ENCODE results near the gene MIDN.

The MIDN gene

DNA sequence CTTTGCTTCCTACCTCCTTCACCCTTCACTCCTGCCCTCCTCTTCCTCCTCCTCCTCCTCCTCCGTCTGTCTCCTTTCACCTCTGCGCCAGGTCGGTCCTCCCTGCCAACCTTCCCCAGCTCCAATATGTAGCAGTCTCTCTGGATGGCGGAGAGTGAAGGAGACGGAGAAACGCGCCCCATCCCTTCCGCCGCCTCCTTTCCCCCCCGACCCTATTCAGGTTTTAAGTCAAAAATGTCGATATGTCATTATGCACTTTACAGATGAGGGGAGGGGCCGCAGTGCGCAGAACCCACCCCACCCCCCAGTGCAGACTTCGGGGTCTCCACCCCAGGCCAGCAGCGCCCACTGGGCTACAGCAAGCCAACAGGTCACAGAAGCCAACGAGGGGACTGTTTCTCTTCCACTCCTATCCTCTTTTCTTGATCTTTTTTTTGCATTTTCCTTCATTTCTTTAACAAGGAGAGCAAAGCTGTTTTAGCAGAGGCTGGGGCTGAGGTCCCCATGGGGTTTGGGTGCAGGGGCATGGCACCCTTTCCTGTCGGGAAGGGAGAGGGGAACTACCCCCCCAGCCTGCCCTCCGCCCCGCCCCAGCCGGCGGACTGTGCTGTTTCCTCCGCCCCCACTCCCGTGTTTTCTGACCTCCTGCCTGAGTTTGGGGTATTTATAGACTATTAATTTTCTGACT lies 9.2 kb downstream of the MIDN start:
- in situ Hi-C loops (cut with MboI; ENCODE audit: low sequenced_read_pairs, unreplicated experiment): no loop called here
- TF ChIP-seq, protein P1, sequence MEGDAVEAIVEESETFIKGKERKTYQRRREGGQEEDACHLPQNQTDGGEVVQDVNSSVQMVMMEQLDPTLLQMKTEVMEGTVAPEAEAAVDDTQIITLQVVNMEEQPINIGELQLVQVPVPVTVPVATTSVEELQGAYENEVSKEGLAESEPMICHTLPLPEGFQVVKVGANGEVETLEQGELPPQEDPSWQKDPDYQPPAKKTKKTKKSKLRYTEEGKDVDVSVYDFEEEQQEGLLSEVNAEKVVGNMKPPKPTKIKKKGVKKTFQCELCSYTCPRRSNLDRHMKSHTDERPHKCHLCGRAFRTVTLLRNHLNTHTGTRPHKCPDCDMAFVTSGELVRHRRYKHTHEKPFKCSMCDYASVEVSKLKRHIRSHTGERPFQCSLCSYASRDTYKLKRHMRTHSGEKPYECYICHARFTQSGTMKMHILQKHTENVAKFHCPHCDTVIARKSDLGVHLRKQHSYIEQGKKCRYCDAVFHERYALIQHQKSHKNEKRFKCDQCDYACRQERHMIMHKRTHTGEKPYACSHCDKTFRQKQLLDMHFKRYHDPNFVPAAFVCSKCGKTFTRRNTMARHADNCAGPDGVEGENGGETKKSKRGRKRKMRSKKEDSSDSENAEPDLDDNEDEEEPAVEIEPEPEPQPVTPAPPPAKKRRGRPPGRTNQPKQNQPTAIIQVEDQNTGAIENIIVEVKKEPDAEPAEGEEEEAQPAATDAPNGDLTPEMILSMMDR (IDR thresholded peaks at IDR 0.05; ENCODE audit: borderline replicate concordance, control extremely low read depth, extremely low read depth, insufficient read depth, missing control alignments): no peak
- no peak for DNase-seq (ENCODE audit: low spot score)

DNA sequence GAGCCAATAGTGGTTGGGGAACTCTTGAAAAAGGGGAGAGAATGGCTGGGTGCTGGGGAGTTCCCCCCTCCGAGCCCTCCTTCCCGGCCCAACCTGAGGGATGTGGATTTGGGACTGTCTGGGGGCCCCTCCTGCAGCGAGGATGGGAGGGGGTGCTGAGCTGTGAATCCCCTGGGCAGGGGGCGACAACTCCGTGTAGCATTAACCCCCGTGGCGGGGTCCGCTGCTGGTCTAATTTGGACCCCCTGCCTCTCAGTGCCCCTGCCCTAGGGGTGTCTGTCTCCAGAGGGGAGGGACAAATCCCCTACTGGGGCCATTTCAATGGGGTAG lies 9.7 kb downstream of the MIDN start:
- TF ChIP-seq, protein P1 (IDR thresholded peaks at IDR 0.05; ENCODE audit: borderline replicate concordance, control extremely low read depth, extremely low read depth, insufficient read depth, missing control alignments): no peak
- DNase-seq (ENCODE audit: low spot score): no peak
- in situ Hi-C loops (cut with MboI; ENCODE audit: low sequenced_read_pairs, unreplicated experiment): no loop called here

DNA sequence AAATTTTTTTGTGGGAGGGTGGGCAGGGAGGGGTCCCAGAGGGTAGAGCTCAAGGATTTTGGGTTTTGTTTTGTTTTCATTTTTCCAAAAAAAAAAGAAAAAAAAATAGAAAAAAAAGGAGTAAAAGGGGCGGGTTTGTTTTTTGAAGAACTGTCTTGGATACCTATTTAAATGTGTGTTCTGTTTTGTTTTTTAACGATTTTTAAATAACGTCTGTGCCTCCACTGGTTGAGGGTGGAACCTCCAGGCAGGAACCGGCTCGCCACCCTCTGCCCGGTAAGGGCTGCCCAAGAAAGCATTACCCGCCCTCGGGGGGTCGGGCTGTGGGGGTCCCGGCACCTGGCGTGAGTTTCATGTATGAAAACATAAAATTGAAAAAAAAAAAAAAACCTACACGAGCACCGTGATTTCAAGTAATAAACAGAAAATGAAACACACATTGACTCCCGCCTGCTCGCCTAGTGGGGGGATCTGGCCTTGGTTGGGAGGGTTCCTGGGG lies 10.4 kb downstream of the MIDN start:
- TF ChIP-seq, protein P1 (IDR thresholded peaks at IDR 0.05; ENCODE audit: borderline replicate concordance, control extremely low read depth, extremely low read depth, insufficient read depth, missing control alignments): no peak
- in situ Hi-C loops (cut with MboI; ENCODE audit: low sequenced_read_pairs, unreplicated experiment): no loop called here
- DNase-seq (ENCODE audit: low spot score): no peak

DNA sequence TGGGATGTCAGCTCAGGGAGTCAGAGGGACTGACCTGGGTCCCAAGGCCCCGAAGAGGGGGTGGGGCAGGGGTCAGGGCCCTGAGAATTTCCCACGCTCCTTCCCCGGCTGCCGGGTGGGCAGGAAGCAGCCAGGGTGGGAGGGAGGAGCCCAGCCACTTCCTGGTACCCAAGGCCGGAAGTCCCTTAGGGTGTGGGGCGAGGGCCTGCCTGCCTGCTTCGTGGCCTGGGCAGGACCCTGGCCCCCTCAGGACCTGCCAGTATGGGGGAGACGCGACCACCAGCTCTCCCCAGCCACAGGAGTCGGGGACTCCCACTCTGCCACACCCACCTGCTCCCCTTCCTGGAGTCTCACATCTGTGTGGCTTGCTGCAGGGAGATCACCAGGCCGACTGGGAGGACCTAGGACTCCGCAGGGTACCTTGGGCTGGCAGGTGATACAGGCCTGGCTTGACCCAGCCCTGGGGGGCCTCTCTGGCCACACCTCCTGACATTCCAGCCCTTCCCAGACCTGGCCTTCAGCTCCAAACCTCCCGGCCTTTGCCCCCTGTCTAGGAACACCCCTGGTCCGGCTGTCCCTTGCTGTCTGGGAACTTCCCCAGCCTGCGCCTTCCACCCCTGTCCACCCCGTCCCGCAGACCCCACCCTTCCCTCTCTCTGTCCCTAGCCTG lies 11.0 kb downstream of the MIDN start:
- TF ChIP-seq, protein P1 (IDR thresholded peaks at IDR 0.05; ENCODE audit: borderline replicate concordance, control extremely low read depth, extremely low read depth, insufficient read depth, missing control alignments): no peak
- DNase-seq (ENCODE audit: low spot score): peak; percentile 74
- in situ Hi-C loops (cut with MboI; ENCODE audit: low sequenced_read_pairs, unreplicated experiment): no loop called here

DNA sequence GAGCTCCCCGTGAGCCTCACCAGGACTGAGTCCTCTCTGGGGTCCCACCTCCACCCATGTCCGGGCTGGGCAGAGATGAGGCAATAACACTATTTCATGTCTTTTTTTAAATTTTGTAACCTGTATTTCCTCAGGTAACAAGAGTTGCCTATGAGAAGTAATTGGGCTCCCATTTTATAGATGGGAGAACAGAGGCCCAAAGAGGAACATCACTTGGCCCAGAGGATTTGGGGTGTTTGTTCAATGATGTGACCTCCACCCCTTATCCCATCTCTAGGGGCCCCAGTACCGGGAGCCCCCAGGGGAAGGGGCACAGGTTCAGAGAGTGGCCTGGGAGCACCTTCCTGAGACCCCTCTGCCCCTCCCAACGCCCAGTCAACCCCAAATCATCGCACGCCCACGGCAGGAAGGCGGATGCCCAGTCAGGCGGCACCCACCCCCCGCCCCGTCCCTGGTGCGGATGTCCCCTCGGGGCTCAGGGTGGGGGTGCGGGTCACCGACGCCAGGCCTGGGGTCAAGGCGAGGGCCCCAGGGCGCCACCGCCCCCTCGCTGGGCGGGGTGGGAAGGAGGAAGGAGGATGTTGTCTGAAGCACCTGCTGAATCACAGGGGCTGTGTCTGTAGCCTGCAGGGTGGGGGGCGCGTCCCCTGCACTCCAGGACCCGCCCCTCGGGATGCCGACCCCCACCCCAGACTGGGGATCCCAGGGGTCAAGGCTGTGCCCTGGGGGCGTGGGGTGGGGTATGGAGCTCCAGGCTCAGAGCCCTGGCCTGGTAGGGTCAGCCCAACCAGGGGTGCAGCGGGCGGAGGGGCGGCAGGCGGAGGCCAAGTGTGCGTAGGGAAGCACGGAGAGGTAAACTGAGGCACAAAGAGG lies 11.7 kb downstream of the MIDN start:
- DNase-seq (ENCODE audit: low spot score): no peak
- TF ChIP-seq, protein P1 (IDR thresholded peaks at IDR 0.05; ENCODE audit: borderline replicate concordance, control extremely low read depth, extremely low read depth, insufficient read depth, missing control alignments): no peak
- in situ Hi-C loops (cut with MboI; ENCODE audit: low sequenced_read_pairs, unreplicated experiment): no loop called here

DNA sequence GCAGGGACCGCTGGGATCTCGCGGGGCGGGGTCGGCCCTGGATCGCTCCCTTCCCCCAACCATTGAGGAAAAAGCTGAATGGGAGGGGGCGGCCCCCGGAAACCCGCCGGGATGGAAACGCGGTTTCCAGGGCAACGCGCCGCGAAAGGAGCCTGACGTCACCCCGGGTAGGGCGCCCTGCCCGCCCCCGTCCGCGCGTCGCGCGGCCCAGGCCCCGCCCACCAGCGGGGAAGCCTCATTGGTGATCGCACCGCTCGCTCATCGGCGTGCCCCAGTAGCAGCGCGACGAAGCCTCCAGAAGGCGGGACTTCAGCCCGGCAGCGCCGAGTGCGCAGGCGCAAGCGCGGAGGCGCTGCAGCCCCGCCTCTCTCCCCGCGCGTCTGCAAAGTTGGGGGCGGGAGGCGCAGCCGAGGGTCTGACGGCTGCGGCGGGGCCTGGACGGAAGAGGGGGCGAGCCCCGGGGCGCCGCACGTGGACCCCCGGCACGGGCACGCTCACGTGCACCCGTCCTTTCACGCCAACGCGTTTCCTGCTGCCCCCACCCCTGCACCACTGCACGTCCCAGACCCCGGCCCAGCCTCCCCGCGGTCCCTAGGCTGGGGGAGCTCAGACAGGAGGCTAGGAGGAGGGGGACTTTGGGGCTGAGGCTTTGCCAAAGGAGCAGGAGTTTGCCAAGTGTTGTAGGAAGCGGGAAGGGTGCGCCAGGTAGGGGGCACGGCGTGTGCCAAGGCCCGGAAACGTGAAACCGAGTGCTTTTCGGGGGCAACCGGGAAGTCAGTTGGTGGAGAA lies 12.6 kb downstream of the MIDN start:
- TF ChIP-seq, protein P1 (IDR thresholded peaks at IDR 0.05; ENCODE audit: borderline replicate concordance, control extremely low read depth, extremely low read depth, insufficient read depth, missing control alignments): no peak
- peak; percentile 96 for DNase-seq (ENCODE audit: low spot score)
- in situ Hi-C loops (cut with MboI; ENCODE audit: low sequenced_read_pairs, unreplicated experiment): no loop called here

Data from GM13976 (cell line).